GM12801 (cell line): ENCODE results near the gene SCN10A.

Source experiments
- TF ChIP-seq, protein P1 (sequence below): IDR thresholded peaks from one replicate; pipeline ENCODE4 v1.5.1; 2011; ENCODE audit warnings: control low read depth; ENCODE audit not compliant: insufficient read length; ENCODE audit errors: extremely low read depth

The SCN10A gene

DNA sequence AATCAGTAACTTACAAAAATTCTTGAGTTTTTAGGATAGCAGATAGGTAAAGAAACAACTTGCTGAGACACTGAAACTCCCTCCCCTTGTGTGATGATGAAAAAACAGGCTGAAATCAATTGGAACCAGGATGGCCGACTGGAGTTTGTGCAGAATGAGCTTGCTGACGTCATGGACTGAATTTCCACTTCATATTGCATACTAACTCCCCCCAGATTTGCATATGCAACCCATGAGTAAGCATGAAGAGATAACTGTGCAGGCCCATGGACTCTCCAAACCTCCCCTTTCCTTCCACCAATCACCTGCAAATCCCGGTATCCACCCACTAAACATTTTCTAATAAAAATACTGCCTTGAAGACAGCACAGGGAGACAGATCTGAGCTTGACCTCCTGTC, 84.5 kb downstream of the SCN10A start:
- TF ChIP-seq, protein P1, sequence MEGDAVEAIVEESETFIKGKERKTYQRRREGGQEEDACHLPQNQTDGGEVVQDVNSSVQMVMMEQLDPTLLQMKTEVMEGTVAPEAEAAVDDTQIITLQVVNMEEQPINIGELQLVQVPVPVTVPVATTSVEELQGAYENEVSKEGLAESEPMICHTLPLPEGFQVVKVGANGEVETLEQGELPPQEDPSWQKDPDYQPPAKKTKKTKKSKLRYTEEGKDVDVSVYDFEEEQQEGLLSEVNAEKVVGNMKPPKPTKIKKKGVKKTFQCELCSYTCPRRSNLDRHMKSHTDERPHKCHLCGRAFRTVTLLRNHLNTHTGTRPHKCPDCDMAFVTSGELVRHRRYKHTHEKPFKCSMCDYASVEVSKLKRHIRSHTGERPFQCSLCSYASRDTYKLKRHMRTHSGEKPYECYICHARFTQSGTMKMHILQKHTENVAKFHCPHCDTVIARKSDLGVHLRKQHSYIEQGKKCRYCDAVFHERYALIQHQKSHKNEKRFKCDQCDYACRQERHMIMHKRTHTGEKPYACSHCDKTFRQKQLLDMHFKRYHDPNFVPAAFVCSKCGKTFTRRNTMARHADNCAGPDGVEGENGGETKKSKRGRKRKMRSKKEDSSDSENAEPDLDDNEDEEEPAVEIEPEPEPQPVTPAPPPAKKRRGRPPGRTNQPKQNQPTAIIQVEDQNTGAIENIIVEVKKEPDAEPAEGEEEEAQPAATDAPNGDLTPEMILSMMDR, result no peak

DNA sequence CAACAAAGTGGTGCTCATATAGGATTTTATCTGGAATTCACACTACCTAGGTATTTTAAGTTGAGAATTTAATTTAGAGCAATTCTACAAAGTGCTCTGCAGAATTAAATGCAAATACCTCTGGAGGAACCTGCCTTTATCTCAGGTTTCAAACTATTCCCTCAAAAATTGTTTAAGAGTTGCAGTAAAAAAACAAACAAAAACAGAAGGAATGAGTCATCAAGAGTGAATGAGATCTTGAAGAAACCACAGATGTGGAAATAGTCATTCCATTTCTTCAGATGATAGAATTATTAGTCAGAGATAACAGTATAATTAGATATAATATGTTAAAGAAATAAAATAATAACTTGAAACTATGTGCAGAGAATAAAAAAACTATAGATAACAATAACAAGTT, 85.7 kb downstream of the SCN10A start:
- TF ChIP-seq, protein P1, result no peak

DNA sequence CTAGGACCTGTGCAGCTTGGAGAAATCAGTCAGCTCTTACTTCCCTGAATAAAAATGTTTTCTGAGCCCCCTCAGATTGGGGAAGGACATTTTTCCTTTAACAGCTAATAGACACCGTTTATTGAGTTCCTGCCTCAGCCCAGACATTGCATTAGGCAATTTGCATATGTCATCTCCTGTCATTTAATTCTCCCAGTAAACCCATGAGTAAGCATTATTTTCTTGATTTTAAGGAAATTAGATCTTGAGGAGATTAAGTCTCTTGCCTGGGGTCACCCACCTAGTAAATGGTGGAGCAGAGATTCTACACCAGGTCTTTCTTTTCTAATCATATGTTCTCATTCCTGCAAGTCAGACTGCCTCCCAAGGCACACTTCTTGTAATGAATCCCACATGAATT, 88.0 kb downstream of the SCN10A start:
- TF ChIP-seq, protein P1, result no peak

DNA sequence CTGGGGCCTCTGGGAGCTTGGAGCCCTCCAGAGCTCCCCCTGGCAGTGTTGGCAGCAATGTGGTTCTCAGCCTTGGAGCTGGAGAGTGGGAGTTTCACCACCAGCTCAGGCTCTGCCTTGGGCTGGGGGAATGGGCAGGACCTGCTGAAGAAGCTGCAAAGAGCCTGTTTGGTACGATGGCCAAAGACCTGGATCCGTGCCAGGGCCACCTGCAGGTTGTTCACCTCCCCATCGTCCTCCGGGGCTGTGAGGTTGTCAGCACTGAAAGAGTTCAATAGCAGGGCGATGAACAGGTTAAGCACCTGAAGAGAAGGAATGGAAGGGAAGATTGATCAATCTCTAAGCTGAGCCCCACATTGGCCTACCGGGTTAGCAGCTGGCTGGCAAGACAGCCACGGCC, 89.3 kb downstream of the SCN10A start:
- TF ChIP-seq, protein P1, result no peak

DNA sequence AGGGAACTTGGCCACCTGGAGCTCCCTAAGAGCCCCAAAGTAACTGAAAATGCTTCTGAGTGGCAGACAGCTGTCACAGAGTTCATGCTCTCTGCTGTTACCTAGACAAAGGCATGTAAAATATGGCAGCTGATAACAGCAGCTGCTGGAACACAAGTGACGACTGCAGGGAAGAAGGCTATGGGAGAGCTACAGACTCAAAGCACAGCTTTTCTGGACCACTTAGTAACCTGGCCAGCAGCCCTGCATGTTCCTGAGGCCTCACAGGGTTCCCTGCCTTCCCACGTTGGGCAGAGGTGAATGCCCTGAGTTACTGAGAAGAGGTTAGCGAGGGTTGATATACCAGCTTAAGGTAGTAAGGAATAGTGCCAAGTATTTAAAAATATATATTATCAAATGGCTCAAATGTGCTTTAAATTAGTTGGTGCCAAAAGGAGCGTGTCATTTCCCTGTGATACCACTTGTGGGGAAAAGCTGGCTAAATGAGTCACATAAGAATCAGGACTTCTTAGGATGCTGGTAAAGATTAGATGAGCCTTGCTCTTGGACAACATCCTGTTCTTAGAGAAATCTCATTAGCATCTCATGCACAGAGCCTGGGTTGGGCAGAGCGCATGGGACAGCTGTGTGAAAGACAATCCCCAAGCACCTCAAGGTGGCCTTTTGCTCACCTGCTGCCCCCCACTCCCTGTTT, 90.1 kb downstream of the SCN10A start:
- TF ChIP-seq, protein P1, result no peak

DNA sequence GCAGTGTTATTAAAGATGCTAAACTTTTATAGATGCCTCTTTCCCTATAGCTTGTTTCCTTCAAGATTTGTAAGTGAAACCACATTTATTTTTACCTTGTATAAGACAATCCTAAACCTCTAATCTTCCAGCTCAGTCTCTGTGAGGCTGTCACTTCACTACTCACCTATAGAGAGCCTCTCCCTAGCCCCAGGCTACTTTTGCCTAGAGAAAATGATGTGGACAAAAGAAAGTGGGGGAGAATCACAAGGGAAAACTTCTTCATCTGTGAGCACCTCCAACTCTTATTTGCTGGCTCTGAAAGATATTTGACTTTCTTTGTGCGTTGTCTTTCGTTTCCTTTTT, 91.7 kb downstream of the SCN10A start:
- TF ChIP-seq, protein P1, result no peak

DNA sequence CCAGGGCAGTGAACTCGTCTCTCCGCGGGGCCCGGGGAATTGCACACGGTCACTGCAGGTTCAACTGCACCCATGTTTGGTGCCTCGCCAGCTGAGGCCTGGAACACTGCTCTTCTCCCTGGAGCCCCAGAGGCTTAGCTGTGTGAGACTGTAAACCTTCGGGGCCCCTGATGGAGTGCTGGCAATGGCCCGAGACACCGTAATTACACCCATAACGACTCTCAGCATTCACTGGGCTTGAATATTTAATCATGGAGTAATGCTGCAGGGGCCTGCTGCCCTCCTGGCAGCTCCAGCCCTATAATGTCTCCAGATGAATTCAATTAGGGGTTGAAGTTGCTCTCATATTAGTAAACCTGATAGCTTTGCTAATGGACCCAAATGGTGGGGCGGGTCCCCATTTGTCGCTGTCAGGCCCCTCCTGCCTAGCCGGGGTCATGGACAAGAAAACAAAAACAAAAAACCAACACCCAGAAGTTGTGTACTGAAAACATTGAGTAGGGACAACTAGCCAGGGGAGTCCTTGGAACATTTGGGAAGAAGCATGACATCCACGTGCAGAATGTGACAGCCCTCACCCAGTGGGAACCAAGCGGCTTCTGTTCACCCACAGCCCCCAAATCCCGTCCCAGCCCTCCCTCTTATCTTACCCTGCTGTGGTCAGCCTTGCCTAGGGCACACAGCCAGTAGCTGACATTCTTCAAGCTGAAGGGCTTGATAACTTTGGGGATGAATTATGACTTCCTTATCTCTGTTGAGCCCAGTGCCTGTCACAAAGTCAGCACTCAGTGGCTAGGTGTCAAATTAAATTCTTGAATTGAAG, 92.2 kb downstream of the SCN10A start:
- TF ChIP-seq, protein P1, result no peak
